ENCODE data around the gene ZNF484.
"Not testable (repeated sequence)": the region's sequence is repeated elsewhere in the genome, so short reads cannot be mapped to it uniquely, and the experiment has no call there.

ZNF484 gene

GRCh38 chr9:92864152-92864551, 13.7 kb downstream of the ZNF484 start:
- no peak for DNase-seq

DNA sequence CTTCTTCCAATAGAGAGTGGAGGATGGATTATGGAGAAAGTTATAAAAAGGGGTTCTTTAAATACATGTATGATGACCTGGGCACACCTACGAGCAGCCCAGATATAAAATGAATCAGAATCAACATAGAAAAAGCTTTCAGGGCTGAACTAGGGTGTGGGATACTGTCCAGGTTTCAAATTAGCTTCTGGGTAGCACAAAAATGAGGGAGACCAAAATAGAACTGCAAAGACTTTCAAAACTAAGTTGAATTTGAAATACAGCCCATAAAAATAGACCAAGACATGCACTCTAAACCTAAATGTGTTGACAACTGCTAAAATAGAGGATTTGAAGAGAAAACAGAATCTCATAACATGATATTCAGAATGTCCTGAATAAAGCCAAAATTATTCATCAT, 17.0 kb downstream of the ZNF484 start:
- DNase-seq = no peak

DNA sequence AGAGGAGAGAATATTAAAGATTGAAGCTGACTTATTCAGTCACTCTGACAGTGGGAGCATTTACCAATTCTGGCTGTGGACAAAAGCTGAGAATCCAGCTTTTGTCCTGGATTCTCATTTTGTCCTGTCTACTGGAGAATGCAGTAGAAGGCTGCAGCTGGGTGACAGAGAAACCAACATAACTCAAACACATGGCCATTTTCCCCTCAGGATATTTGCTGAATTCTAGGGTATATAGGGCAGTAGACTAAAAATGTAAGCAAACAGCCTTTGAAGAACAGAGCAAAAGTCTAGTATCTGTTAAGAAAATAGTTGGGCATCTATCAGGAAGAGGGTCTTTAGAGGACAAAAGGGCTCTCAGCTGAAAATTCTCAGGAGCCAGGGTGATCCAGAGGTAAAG, 20.6 kb downstream of the ZNF484 start:
- no peak for DNase-seq

DNA sequence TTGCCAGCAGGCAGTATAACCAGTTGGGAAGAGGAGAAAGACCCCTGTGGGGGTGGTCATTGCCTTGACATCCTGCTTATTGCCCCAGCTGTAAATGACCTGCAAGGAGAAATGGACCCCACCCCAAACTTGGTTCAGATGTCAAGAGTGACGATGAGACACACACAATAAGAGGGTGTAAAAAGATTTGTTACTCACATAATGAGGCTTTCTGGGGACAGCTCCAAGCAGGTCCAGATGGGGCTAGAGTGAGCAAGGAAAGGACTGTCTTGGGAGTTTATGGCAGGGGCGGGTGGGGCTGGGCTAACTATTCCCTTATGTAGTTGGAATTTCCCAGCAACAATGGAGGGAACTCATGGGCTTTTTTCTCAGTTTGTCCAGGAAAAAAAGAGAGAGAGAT, 24.1 kb downstream of the ZNF484 start:
- DNase-seq = no peak

GRCh38 chr9:92850898-92851297, 26.9 kb downstream of the ZNF484 start:
- DNase-seq = no peak

DNA sequence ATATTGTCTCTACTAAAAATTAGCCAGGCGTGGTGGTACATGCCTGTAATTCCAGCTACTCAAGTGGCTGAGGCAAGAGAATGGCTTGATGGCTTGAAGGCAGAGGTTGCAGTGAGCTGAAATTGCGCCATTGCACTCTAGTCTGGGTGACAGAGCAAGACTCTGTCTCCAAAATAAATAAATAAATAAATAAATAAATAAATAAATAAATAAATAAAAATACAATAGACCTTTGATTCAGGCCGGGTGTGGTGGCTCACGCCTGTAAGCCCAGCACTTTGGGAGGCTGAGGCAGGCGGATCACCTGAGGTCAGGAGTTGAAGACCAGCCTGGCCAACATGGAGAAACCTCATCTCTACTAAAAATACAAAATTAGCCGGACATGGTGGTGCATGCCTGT, 29.1 kb downstream of the ZNF484 start:
- not testable (repeated sequence) for DNase-seq

DNA sequence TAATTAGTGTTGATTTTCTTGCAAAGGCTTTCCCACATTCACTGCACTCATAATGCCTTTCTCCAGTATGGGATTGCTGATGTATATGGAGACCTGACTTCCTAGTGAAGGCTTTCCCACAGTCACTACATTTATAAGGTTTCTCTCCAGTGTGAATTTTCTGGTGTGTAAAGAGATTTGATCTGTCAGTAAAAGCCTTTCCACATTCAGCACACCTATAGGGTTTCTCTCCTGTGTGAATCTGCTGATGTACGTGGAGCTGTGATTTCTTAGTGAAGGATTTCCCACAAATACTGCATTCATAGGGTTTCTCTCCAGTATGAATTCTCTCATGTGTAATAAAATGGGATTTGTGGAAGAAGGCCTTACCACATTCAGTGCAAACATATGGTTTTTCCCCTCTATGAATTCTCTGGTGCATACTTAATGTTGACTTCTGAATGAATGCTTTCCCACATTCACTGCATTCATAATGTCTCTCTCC, 31.1 kb downstream of the ZNF484 start:
- DNase-seq = no peak

GRCh38 chr9:92838411-92838810, 39.4 kb downstream of the ZNF484 start:
- not testable (repeated sequence) for DNase-seq

DNA sequence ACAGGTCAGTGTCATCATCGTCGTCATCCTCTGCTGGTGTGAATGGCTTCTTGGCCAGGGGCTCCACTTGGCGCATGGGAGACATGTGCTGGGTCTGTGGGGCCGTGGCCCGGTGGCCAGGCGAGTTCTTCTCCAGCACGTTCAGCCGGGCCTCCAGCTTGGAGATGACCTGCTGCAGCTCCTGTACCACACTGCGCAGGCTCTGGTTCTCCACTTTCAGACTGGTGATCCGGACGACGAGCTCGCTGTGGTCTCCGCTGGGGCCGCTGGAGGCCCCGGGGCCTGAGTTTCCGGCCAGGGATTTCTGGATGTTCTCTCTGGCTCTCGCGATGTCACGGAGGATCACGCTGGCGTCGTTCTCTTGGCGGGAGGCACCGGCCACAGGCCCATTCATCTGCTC, 40.6 kb downstream of the ZNF484 start:
- no peak for DNase-seq

- DNase-seq = no peak
Observed at GRCh38 chr9:92829420-92829819, 48.4 kb downstream of the ZNF484 start.

- DNase-seq = not testable (repeated sequence)
Observed at GRCh38 chr9:92825065-92825464, 52.8 kb downstream of the ZNF484 start.

- no peak for DNase-seq
Observed at GRCh38 chr9:92820964-92821363, 56.9 kb downstream of the ZNF484 start.

DNA sequence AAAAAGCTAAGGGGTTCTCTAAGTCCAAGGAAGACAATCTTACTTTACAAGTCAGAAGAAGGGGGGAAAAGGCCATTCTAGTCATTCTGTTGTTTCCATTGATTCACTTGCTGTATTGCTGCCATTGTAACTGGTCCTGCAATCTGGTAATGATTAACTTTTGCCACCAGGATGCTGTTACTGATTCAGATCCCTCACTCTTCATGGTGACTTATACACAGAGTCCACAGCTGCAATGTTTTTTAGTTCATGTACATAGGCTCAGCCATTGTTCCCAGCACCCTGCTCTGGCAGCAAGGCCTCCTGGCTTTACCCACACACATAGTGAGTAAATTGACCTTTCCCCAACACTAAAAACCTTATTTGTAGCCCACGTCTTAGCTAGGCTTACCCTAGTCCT, 57.9 kb downstream of the ZNF484 start:
- DNase-seq = not testable (repeated sequence)

GRCh38 chr9:92809629-92810326, 68.1 kb downstream of the ZNF484 start:
- DNase-seq = peak; percentile 39

DNA sequence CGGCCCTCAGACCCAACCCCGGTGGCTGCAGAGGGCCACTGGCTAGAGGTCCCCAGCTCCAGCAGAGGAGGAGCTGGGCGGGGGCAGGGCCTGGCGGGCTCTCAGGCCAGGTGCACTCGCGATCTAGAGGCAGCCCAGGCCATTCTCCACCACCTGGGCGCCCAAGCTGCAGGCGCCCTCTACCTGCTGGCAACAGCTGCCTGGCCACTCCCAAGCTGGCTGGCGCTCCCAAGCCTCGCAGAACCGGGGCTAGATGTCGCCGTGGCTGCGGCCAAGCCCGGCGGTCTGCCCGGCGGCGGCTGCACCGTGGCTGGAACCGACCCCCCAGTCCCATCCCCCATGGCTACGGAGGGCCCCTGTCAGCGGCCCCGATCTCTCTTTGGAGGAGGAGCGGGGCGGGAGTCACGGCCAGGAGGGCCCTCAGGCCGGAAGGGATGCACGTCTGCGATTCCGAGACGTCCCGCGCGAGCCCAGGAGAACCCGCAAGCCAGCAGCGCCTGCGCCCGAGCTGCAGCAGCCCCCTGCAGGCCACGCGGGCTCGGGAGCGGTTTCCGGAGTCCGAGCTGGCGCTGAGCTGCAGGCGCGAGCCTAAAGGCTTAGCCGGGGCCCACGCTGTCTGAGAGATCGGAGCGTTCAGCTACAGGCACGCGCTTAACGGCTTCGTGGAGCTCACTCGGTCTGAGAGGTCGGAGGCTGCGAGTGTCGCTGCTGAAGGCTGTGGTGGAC, 68.9 kb downstream of the ZNF484 start:
- peak; percentile 78 for DNase-seq

GRCh38 chr9:92807757-92808725, 69.8 kb downstream of the ZNF484 start:
- DNase-seq = peak; percentile 63

DNA sequence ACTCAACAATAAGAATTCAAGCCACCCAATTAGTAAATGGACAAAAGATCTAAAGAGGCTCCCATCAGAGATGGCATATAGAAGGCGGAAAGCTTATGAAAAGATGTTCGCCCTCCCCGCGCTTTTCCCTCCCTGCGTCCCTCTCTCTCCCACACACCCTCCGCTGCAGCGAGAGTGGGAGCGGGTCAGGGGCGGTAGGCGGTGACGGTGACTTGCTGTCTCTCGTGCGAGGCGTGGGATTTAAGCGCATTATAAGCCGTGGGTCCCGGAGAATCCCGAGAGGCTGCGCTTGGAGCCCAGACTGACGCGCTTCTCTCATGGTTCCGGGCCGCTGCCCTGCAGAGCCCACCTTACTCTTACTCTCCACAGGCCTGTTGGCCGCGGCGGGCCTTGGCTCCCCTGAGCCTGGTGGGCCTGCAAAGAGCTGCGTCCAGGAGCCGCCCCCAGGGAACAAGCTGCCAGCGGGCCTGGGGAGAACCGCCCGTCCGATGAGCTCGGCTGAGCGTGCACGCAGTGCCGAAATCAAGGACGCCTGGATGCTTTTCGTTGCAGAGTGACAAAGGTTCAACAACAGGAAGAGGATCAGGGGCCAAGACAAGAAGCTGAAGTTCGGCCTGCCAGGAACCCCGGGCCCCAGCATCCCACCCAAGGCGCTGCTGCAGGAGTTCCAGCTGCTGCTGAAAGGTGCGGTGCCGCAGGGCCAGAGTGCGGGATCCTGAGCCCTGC, 70.6 kb downstream of the ZNF484 start:
- DNase-seq = peak; percentile 44

DNA sequence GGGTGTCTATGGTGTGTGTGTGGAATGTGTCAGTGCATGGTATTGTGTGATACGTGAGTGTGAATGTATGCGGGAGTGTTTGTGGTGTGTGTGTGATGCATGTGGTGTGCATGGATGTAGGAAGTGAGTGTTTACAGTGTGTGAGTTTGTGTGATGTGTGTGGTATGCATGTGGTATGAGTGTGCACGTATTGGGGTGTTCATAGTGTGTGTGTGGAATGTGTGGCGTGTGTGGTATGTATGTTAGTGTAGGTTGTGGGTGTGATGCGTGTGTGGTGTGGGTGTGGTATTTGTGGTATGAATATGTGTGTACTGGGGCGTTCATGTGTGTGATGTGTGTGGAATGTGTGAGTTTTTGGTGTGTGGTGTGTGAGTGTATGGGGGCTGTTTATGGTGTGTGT, 73.1 kb downstream of the ZNF484 start:
- no peak for DNase-seq

DNA sequence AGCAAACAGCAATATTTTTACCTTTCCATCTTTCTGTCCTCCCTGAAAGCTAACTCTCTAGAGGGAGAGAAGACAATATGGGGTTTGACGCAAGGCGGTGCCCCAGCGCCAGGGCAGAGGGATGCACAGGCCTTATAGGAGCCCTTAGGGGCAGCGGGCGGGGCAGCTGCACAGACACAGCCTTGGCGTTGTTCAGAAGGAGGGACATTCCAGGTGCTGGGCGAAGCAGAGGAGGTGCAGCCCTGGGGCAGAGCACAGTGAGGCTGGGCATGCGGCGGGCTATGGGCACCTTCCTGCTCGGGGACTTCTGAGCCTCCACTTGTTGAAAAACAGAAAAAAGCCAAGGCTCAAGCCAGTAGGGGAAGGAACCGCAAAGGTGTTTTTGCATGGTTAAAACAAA, 79.5 kb downstream of the ZNF484 start:
- DNase-seq = no peak

- not testable (repeated sequence) for DNase-seq
Observed at GRCh38 chr9:92796337-92796804, 81.5 kb downstream of the ZNF484 start.

DNA sequence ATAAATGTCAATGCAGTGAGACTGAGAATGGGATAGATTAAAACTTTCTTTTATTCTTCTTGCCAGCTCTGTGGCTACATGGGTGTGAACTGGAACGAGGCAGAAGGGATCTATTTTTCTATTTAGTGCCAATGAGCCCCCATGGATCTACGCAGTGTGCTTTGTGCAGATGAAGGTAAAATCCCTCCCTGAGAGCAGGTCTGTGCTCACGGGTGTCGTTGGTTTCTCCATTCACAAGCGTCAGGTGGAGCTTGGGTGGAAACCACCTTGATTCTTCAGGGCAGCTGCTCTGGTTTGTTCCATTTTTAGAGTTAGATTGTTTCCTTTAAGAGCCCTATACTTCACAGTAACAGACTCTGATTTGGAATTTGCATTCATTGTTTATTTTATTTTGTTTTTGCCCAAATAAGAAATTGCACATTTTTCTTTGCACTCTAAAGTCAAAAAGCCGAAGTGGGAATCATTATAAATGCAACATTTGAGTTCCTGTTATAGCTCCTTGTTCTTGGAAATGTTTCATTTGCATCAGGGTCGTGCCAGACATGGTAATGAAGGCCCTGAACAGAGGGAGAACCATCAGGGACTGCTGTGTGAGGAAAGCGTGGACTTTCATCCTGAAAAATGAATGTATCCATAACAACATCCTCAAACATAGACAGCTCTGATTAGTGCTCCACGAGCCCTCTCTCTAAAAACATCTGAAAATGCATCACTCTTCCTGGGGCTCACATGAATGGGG, 82.1 kb downstream of the ZNF484 start:
- no peak for DNase-seq
